ENCODE data around the gene LTO1.

LTO1 gene

DNA sequence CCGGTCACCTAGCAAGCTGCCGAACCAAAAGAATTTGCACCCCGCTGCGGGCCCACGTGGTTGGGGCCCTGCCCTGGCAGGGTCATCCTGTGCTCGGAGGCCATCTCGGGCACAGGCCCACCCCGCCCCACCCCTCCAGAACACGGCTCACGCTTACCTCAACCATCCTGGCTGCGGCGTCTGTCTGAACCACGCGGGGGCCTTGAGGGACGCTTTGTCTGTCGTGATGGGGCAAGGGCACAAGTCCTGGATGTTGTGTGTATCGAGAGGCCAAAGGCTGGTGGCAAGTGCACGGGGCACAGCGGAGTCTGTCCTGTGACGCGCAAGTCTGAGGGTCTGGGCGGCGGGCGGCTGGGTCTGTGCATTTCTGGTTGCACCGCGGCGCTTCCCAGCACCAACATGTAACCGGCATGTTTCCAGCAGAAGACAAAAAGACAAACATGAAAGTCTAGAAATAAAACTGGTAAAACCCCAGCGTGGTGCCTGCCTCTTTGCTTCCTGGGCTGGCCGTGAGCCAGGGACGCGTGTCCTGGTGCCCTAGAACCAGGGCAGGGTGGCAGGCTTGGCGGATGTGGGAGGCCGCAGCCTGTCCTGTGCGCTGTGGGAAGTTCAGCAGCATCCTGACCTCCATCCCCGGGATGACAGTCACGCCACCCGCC lies 21.0 kb downstream of the LTO1 start:
- TF ChIP-seq, protein P1, sequence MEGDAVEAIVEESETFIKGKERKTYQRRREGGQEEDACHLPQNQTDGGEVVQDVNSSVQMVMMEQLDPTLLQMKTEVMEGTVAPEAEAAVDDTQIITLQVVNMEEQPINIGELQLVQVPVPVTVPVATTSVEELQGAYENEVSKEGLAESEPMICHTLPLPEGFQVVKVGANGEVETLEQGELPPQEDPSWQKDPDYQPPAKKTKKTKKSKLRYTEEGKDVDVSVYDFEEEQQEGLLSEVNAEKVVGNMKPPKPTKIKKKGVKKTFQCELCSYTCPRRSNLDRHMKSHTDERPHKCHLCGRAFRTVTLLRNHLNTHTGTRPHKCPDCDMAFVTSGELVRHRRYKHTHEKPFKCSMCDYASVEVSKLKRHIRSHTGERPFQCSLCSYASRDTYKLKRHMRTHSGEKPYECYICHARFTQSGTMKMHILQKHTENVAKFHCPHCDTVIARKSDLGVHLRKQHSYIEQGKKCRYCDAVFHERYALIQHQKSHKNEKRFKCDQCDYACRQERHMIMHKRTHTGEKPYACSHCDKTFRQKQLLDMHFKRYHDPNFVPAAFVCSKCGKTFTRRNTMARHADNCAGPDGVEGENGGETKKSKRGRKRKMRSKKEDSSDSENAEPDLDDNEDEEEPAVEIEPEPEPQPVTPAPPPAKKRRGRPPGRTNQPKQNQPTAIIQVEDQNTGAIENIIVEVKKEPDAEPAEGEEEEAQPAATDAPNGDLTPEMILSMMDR (IDR thresholded peaks at IDR 0.05; ENCODE audit: control insufficient read depth, extremely low read depth, insufficient read depth), result no peak
- H3K4me3 ChIP-seq (ENCODE audit: low read depth, low read length), result peak overlapping the region; percentile 36
- peak; percentile 82 for DNase-seq (ENCODE audit: low read depth)

DNA sequence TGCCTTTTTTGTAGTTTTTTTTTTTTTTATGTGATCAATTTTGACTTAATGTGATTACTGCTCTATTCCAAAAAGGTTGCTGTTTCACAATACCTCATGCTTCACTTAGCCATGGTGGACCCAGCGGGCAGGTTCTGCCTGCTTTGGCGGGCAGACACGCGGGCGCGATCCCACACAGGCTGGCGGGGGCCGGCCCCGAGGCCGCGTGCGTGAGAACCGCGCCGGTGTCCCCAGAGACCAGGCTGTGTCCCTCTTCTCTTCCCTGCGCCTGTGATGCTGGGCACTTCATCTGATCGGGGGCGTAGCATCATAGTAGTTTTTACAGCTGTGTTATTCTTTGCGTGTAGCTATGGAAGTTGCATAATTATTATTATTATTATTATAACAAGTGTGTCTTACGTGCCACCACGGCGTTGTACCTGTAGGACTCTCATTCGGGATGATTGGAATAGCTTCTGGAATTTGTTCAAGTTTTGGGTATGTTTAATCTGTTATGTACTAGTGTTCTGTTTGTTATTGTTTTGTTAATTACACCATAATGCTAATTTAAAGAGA lies 21.7 kb downstream of the LTO1 start:
- peak overlapping the region; percentile 36 for H3K4me3 ChIP-seq (ENCODE audit: low read depth, low read length)
- DNase-seq (ENCODE audit: low read depth), result no peak
- TF ChIP-seq, protein P1 (IDR thresholded peaks at IDR 0.05; ENCODE audit: control insufficient read depth, extremely low read depth, insufficient read depth), result no peak

DNA sequence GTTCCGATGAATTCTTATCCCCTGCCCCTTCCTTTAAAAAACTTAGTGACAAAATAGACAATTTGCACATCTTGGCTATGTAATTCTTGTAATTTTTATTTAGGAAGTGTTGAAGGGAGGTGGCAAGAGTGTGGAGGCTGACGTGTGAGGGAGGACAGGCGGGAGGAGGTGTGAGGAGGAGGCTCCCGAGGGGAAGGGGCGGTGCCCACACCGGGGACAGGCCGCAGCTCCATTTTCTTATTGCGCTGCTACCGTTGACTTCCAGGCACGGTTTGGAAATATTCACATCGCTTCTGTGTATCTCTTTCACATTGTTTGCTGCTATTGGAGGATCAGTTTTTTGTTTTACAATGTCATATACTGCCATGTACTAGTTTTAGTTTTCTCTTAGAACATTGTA lies 22.2 kb downstream of the LTO1 start:
- TF ChIP-seq, protein P1 (IDR thresholded peaks at IDR 0.05; ENCODE audit: control insufficient read depth, extremely low read depth, insufficient read depth), result no peak
- DNase-seq (ENCODE audit: low read depth), result no peak
- peak overlapping the region; percentile 36 for H3K4me3 ChIP-seq (ENCODE audit: low read depth, low read length)

DNA sequence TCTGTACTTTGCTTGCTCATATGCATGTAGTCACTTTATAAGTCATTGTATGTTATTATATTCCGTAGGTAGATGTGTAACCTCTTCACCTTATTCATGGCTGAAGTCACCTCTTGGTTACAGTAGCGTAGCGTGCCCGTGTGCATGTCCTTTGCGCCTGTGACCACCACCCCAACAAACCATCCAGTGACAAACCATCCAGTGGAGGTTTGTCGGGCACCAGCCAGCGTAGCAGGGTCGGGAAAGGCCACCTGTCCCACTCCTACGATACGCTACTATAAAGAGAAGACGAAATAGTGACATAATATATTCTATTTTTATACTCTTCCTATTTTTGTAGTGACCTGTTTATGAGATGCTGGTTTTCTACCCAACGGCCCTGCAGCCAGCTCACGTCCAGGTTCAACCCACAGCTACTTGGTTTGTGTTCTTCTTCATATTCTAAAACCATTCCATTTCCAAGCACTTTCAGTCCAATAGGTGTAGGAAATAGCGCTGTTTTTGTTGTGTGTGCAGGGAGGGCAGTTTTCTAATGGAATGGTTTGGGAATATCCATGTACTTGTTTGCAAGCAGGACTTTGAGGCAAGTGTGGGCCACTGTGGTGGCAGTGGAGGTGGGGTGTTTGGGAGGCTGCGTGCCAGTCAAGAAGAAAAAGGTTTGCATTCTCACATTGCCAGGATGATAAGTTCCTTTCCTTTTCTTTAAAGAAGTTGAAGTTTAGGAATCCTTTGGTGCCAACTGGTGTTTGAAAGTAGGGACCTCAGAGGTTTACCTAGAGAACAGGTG lies 23.1 kb downstream of the LTO1 start:
- DNase-seq (ENCODE audit: low read depth), result no peak
- TF ChIP-seq, protein P1 (IDR thresholded peaks at IDR 0.05; ENCODE audit: control insufficient read depth, extremely low read depth, insufficient read depth), result no peak
- H3K4me3 ChIP-seq (ENCODE audit: low read depth, low read length), result no peak overlapping the region

DNA sequence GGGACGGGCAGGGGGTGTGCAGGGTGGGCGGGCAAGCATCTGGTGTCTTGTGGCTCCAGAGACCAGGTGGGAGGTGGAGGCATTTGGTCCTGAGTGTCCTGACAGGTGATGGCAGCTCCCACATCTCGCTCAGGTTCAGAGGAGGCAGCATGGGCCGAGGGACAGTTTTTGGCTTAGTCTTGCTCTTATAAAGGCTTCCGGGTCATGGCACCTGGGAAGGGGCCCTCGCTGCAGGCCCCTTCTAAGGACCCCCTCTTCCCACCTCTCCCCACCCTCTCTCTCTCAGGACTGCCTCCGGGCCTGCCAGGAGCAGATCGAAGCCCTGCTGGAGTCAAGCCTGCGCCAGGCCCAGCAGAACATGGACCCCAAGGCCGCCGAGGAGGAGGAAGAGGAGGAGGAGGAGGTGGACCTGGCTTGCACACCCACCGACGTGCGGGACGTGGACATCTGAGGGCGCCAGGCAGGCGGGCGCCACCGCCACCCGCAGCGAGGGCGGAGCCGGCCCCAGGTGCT lies 24.3 kb downstream of the LTO1 start:
- TF ChIP-seq, protein P1 (IDR thresholded peaks at IDR 0.05; ENCODE audit: control insufficient read depth, extremely low read depth, insufficient read depth), result no peak
- DNase-seq (ENCODE audit: low read depth), result no peak
- H3K4me3 ChIP-seq (ENCODE audit: low read depth, low read length), result no peak overlapping the region

DNA sequence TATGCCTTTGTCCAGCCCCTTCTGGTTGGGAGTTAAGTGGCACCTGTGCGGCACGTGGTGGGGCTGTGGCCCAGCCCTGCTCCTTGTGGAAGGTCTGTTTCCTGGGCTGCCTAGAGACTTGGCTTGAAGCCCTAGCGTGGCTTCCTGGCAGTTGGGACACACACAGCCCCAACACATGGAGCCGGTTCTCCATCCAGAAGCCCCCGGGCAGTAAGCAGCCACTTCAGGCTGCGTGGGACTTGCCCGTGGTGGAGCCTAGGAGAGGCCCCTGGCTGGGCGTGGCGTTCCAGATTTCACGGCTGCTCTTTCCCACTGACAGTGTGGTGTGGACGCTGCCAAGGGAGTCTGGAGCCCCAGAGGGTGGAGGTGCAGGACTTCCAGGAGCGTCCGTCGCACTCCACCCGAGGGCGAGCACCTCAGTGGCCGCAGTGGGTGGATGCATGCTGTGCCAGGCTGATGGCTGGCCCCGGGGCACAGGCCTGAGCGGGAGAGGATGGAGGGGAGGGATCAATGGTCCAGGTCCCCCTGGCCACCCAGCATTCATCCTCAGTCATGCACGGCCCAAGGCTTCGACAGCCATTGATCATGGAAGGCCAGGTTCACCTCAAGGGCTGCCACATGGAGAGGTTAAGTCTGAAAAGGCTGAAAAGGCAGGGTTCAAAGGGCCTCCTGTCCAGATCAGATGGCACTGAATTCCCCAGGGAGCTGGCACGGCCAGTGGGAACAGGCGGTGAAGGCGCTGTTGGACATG lies 24.9 kb downstream of the LTO1 start:
- no peak overlapping the region for H3K4me3 ChIP-seq (ENCODE audit: low read depth, low read length)
- no peak for DNase-seq (ENCODE audit: low read depth)
- TF ChIP-seq, protein P1 (IDR thresholded peaks at IDR 0.05; ENCODE audit: control insufficient read depth, extremely low read depth, insufficient read depth), result no peak
